Activated CD8-positive, alpha-beta memory T cell treated with anti-CD3 and anti-CD28 coated beads, Interleukin-2, amount 10 ng/mL, durations not matched to agents 7 days and 5 days (primary cell): Measurements from ENCODE around the gene NUB1. TPM values are rescaled to one million over a fixed set of nuclear protein-coding genes. Genes with fewer than 3 reads are reported as not detected.

Experiments
- ATAC-seq: fragments of 150-1000 bp; cut with Tn5 transposase; one replicate; pipeline ENCODE4 v1.10.0; 2021; ENCODE audit warnings: moderate library complexity
- CTCF ChIA-PET: fragments of 350-600 bp; sonication (Branson Sonifier 250); formaldehyde crosslinking; loops from one replicate; lab custom pipeline; 2021; ENCODE audit warnings: antibody characterized with exemption; lab: Charles Lee
- DNase-seq: peaks from one replicate; pipeline ENCODE4 v3.0.0-alpha.2; 2020
- H3K27ac Mint-ChIP-seq: one replicate; pipeline ENCODE4 v1.8.0; 2021; ENCODE audit warnings: mild to moderate bottlenecking, mixed read lengths
- H3K27me3 Mint-ChIP-seq: one replicate; pipeline ENCODE4 v1.8.0; 2021; ENCODE audit warnings: mixed read lengths
- H3K36me3 Mint-ChIP-seq: one replicate; pipeline ENCODE4 v1.8.0; 2021; ENCODE audit warnings: mild to moderate bottlenecking, mixed read lengths
- H3K4me1 Mint-ChIP-seq: one replicate; pipeline ENCODE4 v1.8.0; 2021; ENCODE audit warnings: mixed read lengths
- H3K4me3 Mint-ChIP-seq: one replicate; pipeline ENCODE4 v1.8.0; 2021; ENCODE audit warnings: mild to moderate bottlenecking, moderate library complexity, mixed read lengths
- H3K9me3 Mint-ChIP-seq: one replicate; pipeline ENCODE4 v1.8.0; 2022; ENCODE audit warnings: low read depth, mixed read lengths
- total RNA-seq, 2 experiments: library from RNA; stranded (reverse); gene quantifications; one replicate each; pipeline ENCODE4 v1.2.3, GENCODE V29; 2021

NUB1 gene
- total RNA-seq, 2 experiments from 2014 or later: 71.3 to 73.3 TPM

DNA sequence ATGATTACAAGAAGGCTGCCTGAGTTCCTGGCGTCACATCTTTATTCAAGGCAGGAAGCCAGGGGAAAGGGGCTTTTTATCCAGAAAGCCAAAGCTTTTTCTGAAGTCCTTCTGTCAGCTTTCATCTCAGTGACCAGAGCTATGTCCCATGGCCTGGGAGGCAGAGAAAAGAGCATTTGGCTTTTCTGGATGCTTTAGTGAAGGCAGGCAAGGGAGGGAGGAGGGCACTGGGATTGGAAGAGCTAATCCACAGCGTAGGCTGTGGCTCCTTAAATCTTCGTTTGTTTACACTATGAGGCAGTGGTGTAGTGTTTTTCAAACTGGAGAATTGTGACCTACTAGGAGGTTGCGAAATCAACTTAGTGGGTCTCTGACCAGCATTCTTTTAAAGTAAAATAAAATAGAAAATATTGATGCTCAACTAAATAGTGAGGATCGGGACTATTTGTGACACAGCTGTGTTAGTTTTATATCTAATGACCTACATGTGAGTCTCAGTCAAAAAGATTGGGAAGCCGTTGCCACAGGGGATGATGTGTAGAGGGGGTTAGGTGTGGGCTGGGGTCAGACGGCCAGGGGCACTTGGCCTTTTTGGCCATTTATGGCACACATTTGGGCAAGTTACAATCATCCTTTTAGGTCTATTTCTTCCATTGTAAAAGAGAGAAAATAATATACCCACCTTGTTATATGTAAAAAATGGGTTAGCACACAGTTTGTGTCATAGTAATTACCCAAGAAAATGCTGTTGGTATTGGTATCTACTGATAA, 84.2 kb downstream of the NUB1 start:
- ATAC-seq: no peak
- Mint-ChIP-seq H3K9me3 (no peaks in the 10 kb centered on the region), H3K4me1 (peaks cover 24% of the 10 kb centered on the region), H3K4me3 (no peak overlapping the region), H3K27me3 (peaks cover 26% of the 10 kb centered on the region), H3K27ac (no peak overlapping the region), H3K36me3 (no peaks in the 10 kb centered on the region)
- CTCF ChIA-PET: interaction anchor here (0.7 to 1.0 kb wide), 2 partner anchors 22 to 358 kb away, joined by 3 read pairs; no protein-coding TSS in a partner anchor
- no peak for DNase-seq

GRCh38 chr7:151426441-151426903, 84.9 kb downstream of the NUB1 start:
- H3K36me3 Mint-ChIP-seq: no peaks in the 10 kb centered on the region
- H3K27me3 Mint-ChIP-seq: peaks cover 26% of the 10 kb centered on the region
- no peaks in the 10 kb centered on the region for H3K9me3 Mint-ChIP-seq
- DNase-seq (no peak), ATAC-seq (no peak)
- CTCF ChIA-PET: interaction anchor here (0.7 to 1.0 kb wide), 2 partner anchors 21 to 357 kb away, joined by 3 read pairs; no protein-coding TSS in a partner anchor
- peaks cover 27% of the 10 kb centered on the region for H3K4me1 Mint-ChIP-seq
- H3K27ac Mint-ChIP-seq: no peak overlapping the region
- H3K4me3 Mint-ChIP-seq: no peak overlapping the region

DNA sequence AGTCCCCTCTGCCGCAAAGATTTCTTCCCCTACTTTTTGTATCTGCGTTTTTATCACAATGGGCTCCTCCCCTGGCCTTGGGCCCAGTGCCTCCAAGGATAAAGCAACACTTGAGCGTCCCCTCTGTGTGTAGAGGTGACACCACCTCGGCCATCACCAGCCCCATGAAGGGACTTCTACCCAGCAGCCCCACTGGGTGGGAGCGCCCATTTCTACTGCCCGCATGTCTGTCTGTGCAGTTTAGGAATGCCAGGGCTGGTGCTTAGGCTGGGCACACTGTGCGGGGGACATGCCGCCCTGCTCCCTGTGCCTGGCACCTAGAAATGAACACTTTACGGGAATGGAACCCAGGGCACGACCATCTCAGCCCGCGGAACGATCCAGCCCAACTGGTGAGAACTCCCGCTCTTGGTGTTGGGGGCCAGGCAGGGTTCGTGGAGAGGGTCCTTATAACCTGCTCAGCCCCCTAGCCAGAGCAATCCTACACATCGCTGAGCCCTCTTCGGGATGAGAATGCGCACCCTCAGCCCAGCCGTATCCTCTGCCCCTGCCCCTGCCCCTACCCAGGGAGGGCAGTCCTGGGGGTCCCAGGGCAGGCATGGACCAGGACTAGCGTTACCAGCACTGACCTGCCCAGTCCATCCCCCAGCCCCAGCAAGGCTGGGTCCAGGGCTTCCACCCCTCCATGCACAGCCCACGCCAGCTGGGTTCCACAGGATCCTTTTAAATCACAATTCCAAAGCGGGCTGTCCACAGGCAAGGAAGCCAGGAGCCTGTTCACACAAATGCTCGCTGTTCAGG, 85.5 kb downstream of the NUB1 start:
- ATAC-seq (no peak), DNase-seq (no peak)
- H3K27ac Mint-ChIP-seq: no peak overlapping the region
- no peaks in the 10 kb centered on the region for H3K9me3 Mint-ChIP-seq
- H3K36me3 Mint-ChIP-seq: no peaks in the 10 kb centered on the region
- CTCF ChIA-PET: no interaction called here
- peaks cover 29% of the 10 kb centered on the region for H3K4me1 Mint-ChIP-seq
- no peak overlapping the region for H3K4me3 Mint-ChIP-seq
- peaks cover 21% of the 10 kb centered on the region for H3K27me3 Mint-ChIP-seq

DNA sequence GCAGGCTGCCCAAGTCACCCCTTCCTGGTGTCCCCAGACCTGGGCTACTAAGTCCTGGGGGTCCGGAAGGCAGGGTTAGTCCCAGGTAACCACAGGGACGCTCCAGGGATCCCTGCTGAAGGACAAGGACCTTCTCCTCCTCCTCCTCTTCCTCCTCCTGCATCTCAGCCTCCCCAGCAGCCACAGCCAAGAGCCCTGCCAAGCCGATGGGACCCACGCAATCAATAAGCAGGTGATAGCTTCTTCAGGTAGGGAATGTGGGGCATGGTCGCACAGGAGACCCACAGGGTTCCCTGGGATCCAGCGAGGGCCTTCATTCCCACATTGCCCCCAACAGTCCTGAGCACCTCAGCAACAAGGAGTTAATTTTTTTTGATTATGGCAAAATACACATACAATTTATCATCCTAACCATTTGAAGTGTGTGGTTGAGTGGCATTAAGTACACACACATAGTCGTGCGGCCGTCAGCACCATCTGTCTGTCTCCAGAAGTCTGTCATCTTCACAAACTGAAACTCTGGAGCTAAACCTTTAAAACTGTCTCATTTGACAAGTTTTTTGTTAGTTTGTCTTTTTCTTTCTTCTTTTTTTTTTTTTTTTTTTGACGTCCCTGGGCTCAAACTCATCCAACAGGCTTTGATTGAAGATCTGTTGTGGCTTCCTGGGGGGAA, 86.2 kb downstream of the NUB1 start:
- CTCF ChIA-PET: interaction anchor here (1.1 kb wide), 1 partner anchor 16 kb away, joined by 3 read pairs; no protein-coding TSS in a partner anchor
- H3K4me1 Mint-ChIP-seq: peaks cover 35% of the 10 kb centered on the region
- no peak overlapping the region for H3K27ac Mint-ChIP-seq
- no peaks in the 10 kb centered on the region for H3K36me3 Mint-ChIP-seq
- H3K9me3 Mint-ChIP-seq: no peaks in the 10 kb centered on the region
- DNase-seq (no peak), ATAC-seq (no peak)
- H3K4me3 Mint-ChIP-seq: no peak overlapping the region
- H3K27me3 Mint-ChIP-seq: peaks cover 16% of the 10 kb centered on the region

Other genes with a start within 250 kb of the NUB1 start
- not detected for gene GBX1, start 174.1 kb upstream of the NUB1 start, total RNA-seq
- gene ASB10, start 154.6 kb upstream of the NUB1 start, total RNA-seq: not detected
- gene H2BK1, start 131.3 kb upstream of the NUB1 start, total RNA-seq: not detected
- gene ABCF2, start 114.6 kb upstream of the NUB1 start, total RNA-seq: 10 to 100 TPM; 37.8 to 47.3 TPM
- gene CHPF2, start 109.3 kb upstream of the NUB1 start, total RNA-seq: 10 to 100 TPM; 46.1 to 46.8 TPM
- 1 to 10 TPM; 1.0 to 2.5 TPM for gene SMARCD3, start 93.1 kb upstream of the NUB1 start, total RNA-seq
- under 1 TPM in 1 of 2 experiments, not detected in 1; 0.29 TPM for gene WDR86, start 68.2 kb downstream of the NUB1 start, total RNA-seq
- not detected for gene CRYGN, start 98.3 kb downstream of the NUB1 start, total RNA-seq
- 10 to 100 TPM; 66.2 to 73.0 TPM for gene RHEB, start 178.1 kb downstream of the NUB1 start, total RNA-seq